KOPT-K1 (cell line): Measurements from ENCODE around the gene RPA3.
"Not testable (repeated sequence)": the region's sequence is repeated elsewhere in the genome, so short reads cannot be mapped to it uniquely, and the experiment has no call there.

Experiments
- H3K27ac ChIP-seq: fragments of 200-600 bp; sonication (generic); 2 replicates; pipeline ENCODE4 v1.5.1; 2016; ENCODE audit warnings: antibody characterized with exemption, mild to moderate bottlenecking, low read depth, low read length; ENCODE audit not compliant: poor library complexity, severe bottlenecking
- H3K36me3 ChIP-seq: fragments of 200-600 bp; sonication (generic); 2 replicates; pipeline ENCODE4 v1.5.1; 2017; ENCODE audit warnings: antibody characterized with exemption, mild to moderate bottlenecking, low read length, moderate library complexity; ENCODE audit not compliant: insufficient read depth
- H3K9me3 ChIP-seq: fragments of 200-600 bp; sonication (generic); 2 replicates; pipeline ENCODE4 v1.5.1; 2017; ENCODE audit warnings: antibody characterized with exemption, low read length, mild to moderate bottlenecking; ENCODE audit not compliant: insufficient read depth, poor library complexity, severe bottlenecking

The RPA3 gene

GRCh38 chr7:7688310-7688709 is 30.1 kb downstream of the RPA3 start:
- Histone ChIP-seq H3K9me3 (no peaks in the 10 kb centered on the region), H3K36me3 (no peaks in the 10 kb centered on the region), H3K27ac (no peak overlapping the region)

- Histone ChIP-seq H3K9me3 (no peaks in the 10 kb centered on the region), H3K36me3 (no peaks in the 10 kb centered on the region), H3K27ac (no peak overlapping the region)
These were observed 30.6 kb downstream of the RPA3 start for GRCh38 chr7:7687800-7688199.

- no peak overlapping the region for H3K27ac ChIP-seq
- H3K9me3 ChIP-seq = no peaks in the 10 kb centered on the region
These were observed 31.4 kb downstream of the RPA3 start for GRCh38 chr7:7686811-7687508.

GRCh38 chr7:7682861-7683260 is 35.5 kb downstream of the RPA3 start:
- peaks cover 3% of the 10 kb centered on the region for H3K9me3 ChIP-seq
- H3K27ac ChIP-seq = no peak overlapping the region
- H3K36me3 ChIP-seq = peaks cover 2% of the 10 kb centered on the region; the same call in 1 of the 2 replicates

More at GRCh38 chr7:7686811-7687508, 31.4 kb downstream of the RPA3 start:
- H3K36me3 ChIP-seq = no peaks in the 10 kb centered on the region

- H3K36me3 ChIP-seq = peaks cover 4% of the 10 kb centered on the region; the same call in 1 of the 2 replicates
- H3K27ac ChIP-seq = no peak overlapping the region
- peaks cover 6% of the 10 kb centered on the region for H3K9me3 ChIP-seq
These were observed 36.5 kb downstream of the RPA3 start for GRCh38 chr7:7681936-7682329.

- no peak overlapping the region for H3K27ac ChIP-seq
- H3K36me3 ChIP-seq = peaks cover 4% of the 10 kb centered on the region; the same call in 1 of the 2 replicates
- peaks cover 6% of the 10 kb centered on the region for H3K9me3 ChIP-seq
These were observed 37.0 kb downstream of the RPA3 start for GRCh38 chr7:7681191-7681935.

GRCh38 chr7:7679640-7680039 is 38.8 kb downstream of the RPA3 start:
- not testable (repeated sequence) for H3K27ac ChIP-seq, H3K9me3 ChIP-seq, H3K36me3 ChIP-seq

- H3K36me3 ChIP-seq = peaks cover 10% of the 10 kb centered on the region; the same call in 1 of the 2 replicates
- no peak overlapping the region for H3K27ac ChIP-seq
- peaks cover 6% of the 10 kb centered on the region for H3K9me3 ChIP-seq
These were observed 42.7 kb downstream of the RPA3 start for GRCh38 chr7:7675686-7676085.

GRCh38 chr7:7673240-7673550 is 45.2 kb downstream of the RPA3 start:
- Histone ChIP-seq H3K27ac (no peak overlapping the region), H3K9me3 (peaks cover 11% of the 10 kb centered on the region), H3K36me3 (peaks cover 10% of the 10 kb centered on the region; the same call in 1 of the 2 replicates)

GRCh38 chr7:7672545-7673239 is 45.7 kb downstream of the RPA3 start:
- no peak overlapping the region for H3K27ac ChIP-seq
- peaks cover 6% of the 10 kb centered on the region; the same call in 1 of the 2 replicates for H3K36me3 ChIP-seq
- H3K9me3 ChIP-seq = peaks cover 6% of the 10 kb centered on the region

- peaks cover 6% of the 10 kb centered on the region; the same call in 1 of the 2 replicates for H3K36me3 ChIP-seq
- H3K27ac ChIP-seq = no peak overlapping the region
- H3K9me3 ChIP-seq = peaks cover 5% of the 10 kb centered on the region
These were observed 47.0 kb downstream of the RPA3 start for GRCh38 chr7:7671361-7671760.

GRCh38 chr7:7670490-7670889 is 47.9 kb downstream of the RPA3 start:
- H3K36me3 ChIP-seq = peaks cover 5% of the 10 kb centered on the region; the same call in 1 of the 2 replicates
- peaks cover 5% of the 10 kb centered on the region for H3K9me3 ChIP-seq
- no peak overlapping the region for H3K27ac ChIP-seq

- peaks cover 5% of the 10 kb centered on the region for H3K9me3 ChIP-seq
- H3K27ac ChIP-seq = no peak overlapping the region
- H3K36me3 ChIP-seq = no peaks in the 10 kb centered on the region
These were observed 49.7 kb downstream of the RPA3 start for GRCh38 chr7:7668706-7669105.

- Histone ChIP-seq H3K9me3 (peaks cover 5% of the 10 kb centered on the region), H3K36me3 (no peaks in the 10 kb centered on the region), H3K27ac (no peak overlapping the region)
These were observed 51.2 kb downstream of the RPA3 start for GRCh38 chr7:7667187-7667586.

GRCh38 chr7:7665031-7665430 is 53.4 kb downstream of the RPA3 start:
- Histone ChIP-seq H3K27ac (no peak overlapping the region), H3K9me3 (peaks cover 12% of the 10 kb centered on the region), H3K36me3 (no peaks in the 10 kb centered on the region)
